HepG2 (cell line): ENCODE data around the gene KDM8. TPM values are rescaled to one million over a fixed set of nuclear protein-coding genes. Genes with fewer than 3 reads are reported as not detected.

Experiments
- AHDC1 ChIP-seq: sonication (generic); formaldehyde crosslinking; IDR thresholded peaks from 2 replicates; pipeline ENCODE4 v1.5.1; 2020; ENCODE audit warnings: mild to moderate bottlenecking, missing genetic modification reagents, borderline replicate concordance
- ATF6 ChIP-seq: sonication (generic); formaldehyde crosslinking; conservative IDR thresholded peaks from 2 replicates; pipeline ENCODE4 v1.4.0; 2020; ENCODE audit warnings: missing genetic modification reagents
- BHLHE40 ChIP-seq: IDR thresholded peaks from 2 replicates; pipeline ENCODE4 v1.6.1; 2011; ENCODE audit warnings: low read length, improper control_type of control experiment
- CAMTA2 ChIP-seq: sonication (generic); formaldehyde crosslinking; IDR thresholded peaks from 2 replicates; pipeline ENCODE4 v1.4.0; 2020; ENCODE audit warnings: mild to moderate bottlenecking, missing genetic modification reagents, borderline replicate concordance
- CCDC6 ChIP-seq: sonication (generic); formaldehyde crosslinking; IDR thresholded peaks from 2 replicates; pipeline ENCODE4 v1.8.1; 2022; ENCODE audit warnings: mild to moderate bottlenecking, missing genetic modification reagents, moderate library complexity
- DRAP1 ChIP-seq: IDR thresholded peaks from 2 replicates; pipeline ENCODE4 v1.6.1; 2016; ENCODE audit warnings: missing genetic modification reagents, missing compliant biosample characterization
- HBP1 ChIP-seq: IDR thresholded peaks from 2 replicates; pipeline ENCODE4 v1.6.1; 2016; ENCODE audit warnings: low read depth, control low read depth
- NFATC3 ChIP-seq: sonication (generic); formaldehyde crosslinking; IDR thresholded peaks from 2 replicates; pipeline ENCODE4 v1.5.1; 2020; ENCODE audit warnings: mild to moderate bottlenecking, missing genetic modification reagents
- SIX1 ChIP-seq: sonication (generic); formaldehyde crosslinking; IDR thresholded peaks from 2 replicates; pipeline ENCODE4 v1.4.0; 2020; ENCODE audit warnings: missing genetic modification reagents, borderline replicate concordance
- YY1 ChIP-seq: IDR thresholded peaks from 2 replicates; pipeline ENCODE4 v1.6.1; 2011; ENCODE audit warnings: low read length, low read depth, moderate library complexity, mild to moderate bottlenecking; ENCODE audit not compliant: insufficient read depth, insufficient replicate concordance
- ZFP1 ChIP-seq: IDR thresholded peaks from 2 replicates; pipeline ENCODE4 v1.6.1; 2016
- ZNF616 ChIP-seq: sonication (generic); formaldehyde crosslinking; IDR thresholded peaks from 2 replicates; pipeline ENCODE4 v1.5.0; 2020; ENCODE audit warnings: low read depth, mild to moderate bottlenecking, missing genetic modification reagents
- ZSCAN21 ChIP-seq: sonication (generic); formaldehyde crosslinking; IDR thresholded peaks from 2 replicates; pipeline ENCODE4 v1.8.0; 2022; ENCODE audit warnings: mild to moderate bottlenecking, missing genetic modification reagents, moderate library complexity, borderline replicate concordance
- polyA plus RNA-seq, 8 experiments: library from polyadenylated mRNA; depleted of rRNA in 3 of 8; stranded (reverse) in 7 of 8; unstranded in 1 of 8; fragments of >200 nt; fragmentation: Illumina TruSeq in 4 of 8; extraction: Trizol in 4 of 8; gene quantifications; 2 replicates each; pipeline versions ENCODE4 v1.2.1 to v1.2.3, GENCODE V29; 2011 to 2016; ENCODE audit warnings: low read depth in 4 of 8, missing spikeins in 1 of 8, mixed read lengths in 1 of 8; ENCODE audit not compliant: insufficient read depth in 1 of 8
- total RNA-seq, 5 experiments: library from RNA; depleted of rRNA; stranded (reverse); fragments of >200 nt; fragmentation: Illumina TruSeq; extraction: Trizol; gene quantifications; 2 replicates each; pipeline ENCODE4 v1.2.3, GENCODE V29; 2016; ENCODE audit warnings: low read depth in 1 of 5
- TF ChIP-seq, protein P1 (sequence below): sonication (generic); formaldehyde crosslinking; IDR thresholded peaks from 2 replicates; pipeline ENCODE4 v1.5.0; 2020; ENCODE audit warnings: mild to moderate bottlenecking, missing genetic modification reagents, moderate library complexity
- TF ChIP-seq, protein P2 (sequence below): sonication (generic); formaldehyde crosslinking; IDR thresholded peaks from 2 replicates; pipeline ENCODE4 v1.5.1; 2020; ENCODE audit warnings: mild to moderate bottlenecking, missing genetic modification reagents, borderline replicate concordance

The KDM8 gene
- total and polyA plus RNA-seq, 2 of the 13 experiments (the other 11 are each of a cell fraction or from before 2014, with no cell fraction given): 3.3 to 8.6 TPM

- TF ChIP-seq, protein P1, sequence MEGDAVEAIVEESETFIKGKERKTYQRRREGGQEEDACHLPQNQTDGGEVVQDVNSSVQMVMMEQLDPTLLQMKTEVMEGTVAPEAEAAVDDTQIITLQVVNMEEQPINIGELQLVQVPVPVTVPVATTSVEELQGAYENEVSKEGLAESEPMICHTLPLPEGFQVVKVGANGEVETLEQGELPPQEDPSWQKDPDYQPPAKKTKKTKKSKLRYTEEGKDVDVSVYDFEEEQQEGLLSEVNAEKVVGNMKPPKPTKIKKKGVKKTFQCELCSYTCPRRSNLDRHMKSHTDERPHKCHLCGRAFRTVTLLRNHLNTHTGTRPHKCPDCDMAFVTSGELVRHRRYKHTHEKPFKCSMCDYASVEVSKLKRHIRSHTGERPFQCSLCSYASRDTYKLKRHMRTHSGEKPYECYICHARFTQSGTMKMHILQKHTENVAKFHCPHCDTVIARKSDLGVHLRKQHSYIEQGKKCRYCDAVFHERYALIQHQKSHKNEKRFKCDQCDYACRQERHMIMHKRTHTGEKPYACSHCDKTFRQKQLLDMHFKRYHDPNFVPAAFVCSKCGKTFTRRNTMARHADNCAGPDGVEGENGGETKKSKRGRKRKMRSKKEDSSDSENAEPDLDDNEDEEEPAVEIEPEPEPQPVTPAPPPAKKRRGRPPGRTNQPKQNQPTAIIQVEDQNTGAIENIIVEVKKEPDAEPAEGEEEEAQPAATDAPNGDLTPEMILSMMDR (CRISPR knock-in tag): no peak
- peak; percentile 97 for TF ChIP-seq ATF6 (CRISPR knock-in tag)
- no peak for TF ChIP-seq CCDC6 (CRISPR knock-in tag)
- peak; percentile 86 for TF ChIP-seq DRAP1 (CRISPR knock-in tag)
- peak; percentile 94 for TF ChIP-seq CAMTA2 (CRISPR knock-in tag)
- TF ChIP-seq HBP1: no peak; the same call in none of the 2 replicates
- TF ChIP-seq ZFP1: peak; percentile 77
- TF ChIP-seq BHLHE40: peak; percentile 4; the same call in 1 of the 2 replicates
- TF ChIP-seq, protein P2, sequence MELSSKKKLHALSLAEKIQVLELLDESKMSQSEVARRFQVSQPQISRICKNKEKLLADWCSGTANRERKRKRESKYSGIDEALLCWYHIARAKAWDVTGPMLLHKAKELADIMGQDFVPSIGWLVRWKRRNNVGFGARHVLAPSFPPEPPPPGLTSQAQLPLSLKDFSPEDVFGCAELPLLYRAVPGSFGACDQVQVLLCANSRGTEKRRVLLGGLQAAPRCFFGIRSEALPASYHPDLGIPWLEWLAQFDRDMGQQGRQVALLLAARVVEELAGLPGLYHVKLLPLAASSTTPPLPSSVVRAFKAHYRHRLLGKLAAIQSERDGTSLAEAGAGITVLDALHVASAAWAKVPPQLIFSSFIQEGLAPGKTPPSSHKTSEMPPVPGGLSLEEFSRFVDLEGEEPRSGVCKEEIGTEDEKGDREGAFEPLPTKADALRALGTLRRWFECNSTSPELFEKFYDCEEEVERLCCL: peak; percentile 89; the same call in 1 of the 2 replicates
- TF ChIP-seq NFATC3 (CRISPR knock-in tag): no peak
- peak; percentile 85 for TF ChIP-seq ZSCAN21
- no peak for TF ChIP-seq YY1
- peak; percentile 90 for TF ChIP-seq ZNF616 (CRISPR knock-in tag)
- no peak; the same call in 1 of the 2 replicates for TF ChIP-seq AHDC1
- peak; percentile 52; the same call in 1 of the 2 replicates for TF ChIP-seq SIX1 (CRISPR knock-in tag)
Measured at GRCh38 chr16:27203507-27204311, at the start of gene KDM8 (continued).
